Right atrium auricular region (tissue), 2 donors: Measurements from ENCODE around the gene CACNA1D. TPM values are rescaled to one million over a fixed set of nuclear protein-coding genes. Genes with fewer than 3 reads are reported as not detected.
A peak's percentile ranks its signal among the peaks of the same experiment; 100 is the strongest.

Experiments
- DNase-seq: peaks from one replicate; pipeline ENCODE4 v3.0.0-alpha.2; 2019; ENCODE audit warnings: low spot score
- H3K27ac ChIP-seq, 2 donors: fragments of 200-600 bp; sonication (generic); 1 replicate in 1 of 2; 2 replicates in 1 of 2; pipeline ENCODE4 v1.5.1; 2016 to 2019
- H3K27me3 ChIP-seq, 2 donors: fragments of 200-600 bp; sonication (generic); one replicate each; pipeline versions ENCODE4 v1.5.1 to v1.6.0; 2017 to 2019
- H3K36me3 ChIP-seq: fragments of 200-600 bp; sonication (generic); one replicate; pipeline ENCODE4 v1.5.1; 2016
- H3K4me1 ChIP-seq, 2 donors: fragments of 200-600 bp; sonication (generic); one replicate each; pipeline versions ENCODE4 v1.5.1 to v1.6.0; 2017 to 2019
- H3K4me3 ChIP-seq, 2 donors: fragments of 200-600 bp; sonication (generic); 1 replicate in 1 of 2; 2 replicates in 1 of 2; pipeline ENCODE4 v1.5.1; 2017 to 2019; ENCODE audit warnings: mild to moderate bottlenecking in 1 of 2, moderate library complexity in 1 of 2
- H3K9me3 ChIP-seq, 2 donors: fragments of 200-600 bp; sonication (generic); one replicate each; pipeline ENCODE4 v1.5.1; 2019
- CTCF ChIP-seq, 2 donors: fragments of 200-600 bp; sonication (generic); IDR thresholded peaks; one replicate each; pipeline ENCODE4 v1.5.1; 2019; ENCODE audit warnings: antibody characterized with exemption in 2 of 2
- total RNA-seq, 2 donors: library from RNA; depleted of rRNA; stranded (reverse); fragments of >200 nt; gene quantifications; one replicate each; pipeline ENCODE4 v1.1.0, GENCODE V29; 2016

The CACNA1D gene
- total RNA-seq, 2 donors from 2014 or later, result 2.7 to 9.6 TPM

GRCh38 chr3:53707222-53707621 lies 212.8 kb downstream of the CACNA1D start:
- H3K4me1 ChIP-seq, result peaks cover 0 to 75% of the 10 kb centered on the region in 2 donors

GRCh38 chr3:53708001-53708621 lies 213.7 kb downstream of the CACNA1D start:
- H3K4me3 ChIP-seq, result no peak overlapping the region
- no peaks in the 10 kb centered on the region for H3K27me3 ChIP-seq
- peak overlapping the region; percentile 67 to 75 for H3K27ac ChIP-seq
- TF ChIP-seq CTCF (IDR thresholded peaks at IDR 0.05), result no peak
- H3K4me1 ChIP-seq, result peaks cover 0 to 75% of the 10 kb centered on the region in 2 donors
- H3K36me3 ChIP-seq, result no peaks in the 10 kb centered on the region
- no peaks in the 10 kb centered on the region for H3K9me3 ChIP-seq
- DNase-seq, result peak; percentile 52

More at GRCh38 chr3:53707222-53707621, 212.8 kb downstream of the CACNA1D start:
- H3K27ac ChIP-seq, result peak overlapping the region; percentile 67 to 75
- no peak overlapping the region for H3K4me3 ChIP-seq
- H3K9me3 ChIP-seq, result no peaks in the 10 kb centered on the region
- TF ChIP-seq CTCF (IDR thresholded peaks at IDR 0.05), result no peak
- DNase-seq, result no peak
- no peaks in the 10 kb centered on the region for H3K27me3 ChIP-seq
- H3K36me3 ChIP-seq, result no peaks in the 10 kb centered on the region

GRCh38 chr3:53709256-53709655 lies 214.8 kb downstream of the CACNA1D start:
- no peaks in the 10 kb centered on the region for H3K27me3 ChIP-seq
- H3K27ac ChIP-seq, result peak overlapping the region in 1 of 2 donors; percentile 75
- H3K4me3 ChIP-seq, result no peak overlapping the region
- H3K36me3 ChIP-seq, result no peaks in the 10 kb centered on the region
- no peak for TF ChIP-seq CTCF (IDR thresholded peaks at IDR 0.05)
- peaks cover 0 to 72% of the 10 kb centered on the region in 2 donors for H3K4me1 ChIP-seq
- no peak for DNase-seq
- H3K9me3 ChIP-seq, result no peaks in the 10 kb centered on the region

- DNase-seq, result peak; percentile 75
- Histone ChIP-seq H3K27me3 (no peaks in the 10 kb centered on the region), H3K27ac (peak overlapping the region; percentile 54 to 75), H3K36me3 (no peaks in the 10 kb centered on the region), H3K4me3 (no peak overlapping the region), H3K9me3 (no peaks in the 10 kb centered on the region), H3K4me1 (peaks cover 0 to 69% of the 10 kb centered on the region in 2 donors)
- TF ChIP-seq CTCF (IDR thresholded peaks at IDR 0.05), result peak; percentile 62 to 89
Observed at GRCh38 chr3:53709860-53710674, 215.7 kb downstream of the CACNA1D start.

- no peak for TF ChIP-seq CTCF (IDR thresholded peaks at IDR 0.05)
- H3K27ac ChIP-seq, result peak overlapping the region; percentile 75 to 79
- no peaks in the 10 kb centered on the region for H3K36me3 ChIP-seq
- H3K4me1 ChIP-seq, result peaks cover 0 to 63% of the 10 kb centered on the region in 2 donors
- no peaks in the 10 kb centered on the region for H3K9me3 ChIP-seq
- peak; percentile 59 for DNase-seq
- no peaks in the 10 kb centered on the region for H3K27me3 ChIP-seq
- no peak overlapping the region for H3K4me3 ChIP-seq
Observed at GRCh38 chr3:53711387-53711786, 217.0 kb downstream of the CACNA1D start.
